CD4-positive, CD25-positive, alpha-beta regulatory T cell (primary cell): ENCODE data around the gene TMPRSS4. TPM values are rescaled to one million over a fixed set of nuclear protein-coding genes. Genes with fewer than 3 reads are reported as not detected.

Source experiments
- ATAC-seq, 2 donors: fragments of 150-1000 bp; cut with Tn5 transposase; one replicate each; pipeline ENCODE4 v1.10.0; 2021; ENCODE audit warnings: low read depth in 2 of 2, moderate number of reproducible peaks in 2 of 2, moderate library complexity in 1 of 2
- DNase-seq, 3 donors: peaks; one replicate each; pipeline versions ENCODE4 v3.0.0 to v3.0.0-alpha.2; 2012 to 2022; ENCODE audit warnings: mixed read lengths in 1 of 3
- H3K27ac ChIP-seq: one replicate; pipeline ENCODE4 v1.7.0; 2013; ENCODE audit warnings: mild to moderate bottlenecking, low read length; ENCODE audit not compliant: insufficient read depth, poor library complexity, severe bottlenecking
- H3K27me3 ChIP-seq: one replicate; pipeline ENCODE4 v1.7.0; 2013; ENCODE audit warnings: low read length; ENCODE audit not compliant: control insufficient read depth, insufficient read depth
- H3K36me3 ChIP-seq: one replicate; pipeline ENCODE4 v1.7.0; 2013; ENCODE audit warnings: mild to moderate bottlenecking, low read length, moderate library complexity; ENCODE audit not compliant: control insufficient read depth, insufficient read depth
- H3K4me1 ChIP-seq: 2 replicates; pipeline ENCODE4 v1.7.0; 2013; ENCODE audit warnings: mild to moderate bottlenecking, low read length; ENCODE audit not compliant: insufficient read depth, control insufficient read depth, poor library complexity, severe bottlenecking
- H3K4me3 ChIP-seq: one replicate; pipeline ENCODE4 v1.7.0; 2013; ENCODE audit warnings: low read depth, mild to moderate bottlenecking, low read length, moderate library complexity
- H3K9me3 ChIP-seq, 2 experiments: 1 replicate in 1 of 2; 2 replicates in 1 of 2; pipeline ENCODE4 v1.7.0; 2013; ENCODE audit warnings: low read length in 2 of 2, mild to moderate bottlenecking in 1 of 2, moderate library complexity in 1 of 2; ENCODE audit not compliant: control insufficient read depth in 2 of 2
- H3K27ac Mint-ChIP-seq, 3 donors: one replicate each; pipeline ENCODE4 v1.8.0; 2020 to 2022; ENCODE audit warnings: mild to moderate bottlenecking in 3 of 3, mixed read lengths in 3 of 3, moderate library complexity in 2 of 3
- H3K27me3 Mint-ChIP-seq: one replicate; pipeline ENCODE4 v1.8.0; 2022; ENCODE audit warnings: mild to moderate bottlenecking, mixed read lengths
- H3K36me3 Mint-ChIP-seq: one replicate; pipeline ENCODE4 v1.8.0; 2020; ENCODE audit warnings: mixed read lengths
- H3K4me1 Mint-ChIP-seq, 4 donors: one replicate each; pipeline ENCODE4 v1.8.0; 2020 to 2022; ENCODE audit warnings: mixed read lengths in 4 of 4, mild to moderate bottlenecking in 1 of 4
- H3K4me3 Mint-ChIP-seq, 4 donors: one replicate each; pipeline ENCODE4 v1.8.0; 2020 to 2022; ENCODE audit warnings: mild to moderate bottlenecking in 4 of 4, mixed read lengths in 4 of 4, moderate library complexity in 3 of 4
- H3K9me3 Mint-ChIP-seq, 7 donors: one replicate each; pipeline ENCODE4 v1.8.0; 2020 to 2022; ENCODE audit warnings: mixed read lengths in 7 of 7, mild to moderate bottlenecking in 3 of 7, moderate library complexity in 2 of 7
- polyA plus RNA-seq, 4 donors: library from polyadenylated mRNA; unstranded; fragments of 300-500 nt; fragmentation: Illumina TruSeq; gene quantifications; one replicate each; pipeline ENCODE4 v1.2.3, GENCODE V29; 2021
- total RNA-seq: library from RNA; stranded (reverse); gene quantifications from one replicate; pipeline ENCODE4 v1.2.3, GENCODE V29; 2022

TMPRSS4 gene
- total and polyA plus RNA-seq, 5 donors from 2014 or later, result not detected

DNA sequence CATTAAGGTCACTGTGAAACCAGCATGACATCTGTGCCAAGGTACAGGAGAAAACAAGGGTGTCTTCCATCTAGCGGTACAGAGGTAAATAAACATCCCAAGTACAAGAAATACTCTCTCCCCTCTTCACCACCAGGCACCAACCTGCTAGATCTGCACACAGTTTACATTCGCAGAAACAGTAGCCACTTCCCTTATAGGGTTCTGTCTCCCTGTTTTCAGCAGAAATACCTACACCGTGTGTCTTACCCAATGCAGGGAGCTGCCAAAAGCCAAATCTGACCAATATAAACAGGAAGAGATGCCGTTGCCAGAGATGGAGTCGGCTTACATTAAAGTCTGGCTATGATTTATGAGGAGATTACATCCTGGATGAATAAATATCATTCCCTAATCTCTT lies 74.6 kb downstream of the TMPRSS4 start:
- peaks cover 72% of the 10 kb centered on the region for H3K27me3 Mint-ChIP-seq
- H3K27me3 ChIP-seq, result peaks cover 36% of the 10 kb centered on the region
- H3K9me3 Mint-ChIP-seq, result no peaks in the 10 kb centered on the region

GRCh38 chr11:118152020-118152551 lies 75.2 kb downstream of the TMPRSS4 start:
- H3K9me3 ChIP-seq, result no peaks in the 10 kb centered on the region
- no peak overlapping the region for H3K27ac ChIP-seq
- peaks cover 12% of the 10 kb centered on the region for H3K4me1 ChIP-seq
- H3K36me3 Mint-ChIP-seq, result no peaks in the 10 kb centered on the region
- no peak overlapping the region for H3K4me3 Mint-ChIP-seq
- H3K4me3 ChIP-seq, result no peak overlapping the region
- DNase-seq (no peak), ATAC-seq (no peak)
- peaks cover 72% of the 10 kb centered on the region for H3K27me3 Mint-ChIP-seq
- H3K27ac Mint-ChIP-seq, result no peak overlapping the region
- peaks cover 0 to 14% (median 6%) of the 10 kb centered on the region in 4 donors for H3K4me1 Mint-ChIP-seq
- no peaks in the 10 kb centered on the region for H3K36me3 ChIP-seq
- H3K27me3 ChIP-seq, result peaks cover 40% of the 10 kb centered on the region
- H3K9me3 Mint-ChIP-seq, result no peaks in the 10 kb centered on the region

More for the DNA sequence above, 74.6 kb downstream of the TMPRSS4 start:
- ATAC-seq (no peak), DNase-seq (no peak)
- Histone ChIP-seq H3K4me1 (peaks cover 12% of the 10 kb centered on the region), H3K9me3 (no peaks in the 10 kb centered on the region), H3K27ac (no peak overlapping the region), H3K36me3 (no peaks in the 10 kb centered on the region), H3K4me3 (no peak overlapping the region)
- Mint-ChIP-seq H3K4me3 (no peak overlapping the region), H3K36me3 (no peaks in the 10 kb centered on the region), H3K4me1 (peaks cover 0 to 11% (median 3%) of the 10 kb centered on the region in 4 donors), H3K27ac (no peak overlapping the region)

DNA sequence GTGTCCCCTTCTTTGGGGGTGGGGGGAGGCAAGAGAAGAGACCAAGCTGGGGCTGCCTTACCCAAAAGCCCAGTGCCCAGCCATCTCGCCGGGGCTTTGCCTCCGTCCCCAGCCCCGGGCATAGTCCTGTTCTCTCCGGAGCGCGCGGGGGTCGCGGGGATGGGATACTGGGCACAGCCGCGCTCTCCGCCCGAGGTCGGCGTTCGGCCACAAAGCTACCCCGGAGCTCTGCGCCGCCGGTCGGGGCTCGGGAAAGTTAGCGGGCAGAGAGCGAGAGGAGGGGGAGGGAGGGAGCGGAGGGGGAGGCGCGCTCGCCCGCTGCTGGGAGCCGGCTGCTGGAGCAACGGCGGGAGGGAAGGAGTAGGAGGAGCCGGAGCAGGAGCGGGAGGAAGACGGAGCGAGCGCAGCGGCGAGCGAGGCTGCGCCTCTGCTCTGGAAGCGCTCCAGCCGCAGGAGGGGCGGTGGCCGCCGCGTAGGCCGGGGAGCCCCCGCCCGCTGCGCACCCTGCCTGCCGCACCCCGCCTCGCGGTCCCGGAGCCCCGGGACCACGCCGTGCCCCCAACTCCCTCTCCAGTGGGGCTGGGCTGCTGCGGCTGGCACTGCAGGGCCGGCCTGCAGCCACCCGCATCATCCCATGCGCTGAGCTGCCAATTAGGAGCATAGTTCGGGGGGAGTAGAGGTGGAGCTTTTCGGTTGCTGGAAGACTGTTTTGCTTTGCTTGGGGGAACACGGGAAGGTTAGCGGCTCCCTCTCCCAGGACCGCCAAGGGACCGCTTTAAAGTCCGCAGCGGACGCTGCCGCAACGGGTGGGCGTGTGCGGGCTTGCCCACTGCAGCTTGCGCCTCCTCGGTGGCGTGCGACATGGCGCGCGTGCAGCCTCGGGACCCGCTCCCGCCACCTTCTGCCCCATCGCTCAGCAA lies 75.9 kb downstream of the TMPRSS4 start, which contains the start of gene SCN4B:
TSS of gene SCN4B (minus strand) at position 272 of the 920 bp plus-strand sequence. CDS start at position 122, 150 bp downstream.
- Mint-ChIP-seq H3K36me3 (no peaks in the 10 kb centered on the region), H3K27ac (no peak within 1 kb of the TSS)

GRCh38 chr11:118153516-118153915 lies 76.6 kb downstream of the TMPRSS4 start:
- Histone ChIP-seq H3K4me3 (no peak overlapping the region), H3K36me3 (no peaks in the 10 kb centered on the region), H3K27ac (no peak overlapping the region), H3K27me3 (peaks cover 40% of the 10 kb centered on the region), H3K4me1 (peaks cover 12% of the 10 kb centered on the region), H3K9me3 (no peaks in the 10 kb centered on the region)
- Mint-ChIP-seq H3K36me3 (no peaks in the 10 kb centered on the region), H3K27ac (no peak overlapping the region), H3K4me1 (peaks cover 0 to 15% (median 6%) of the 10 kb centered on the region in 4 donors), H3K27me3 (peaks cover 67% of the 10 kb centered on the region), H3K4me3 (peak overlapping the region in 2 of 4 donors; percentile 29 to 79), H3K9me3 (no peaks in the 10 kb centered on the region)
- ATAC-seq, result no peak
- no peak for DNase-seq

More for the DNA sequence above, 75.9 kb downstream of the TMPRSS4 start, which contains the start of gene SCN4B:
- no peak within 1 kb of the TSS for H3K27ac ChIP-seq
- ATAC-seq, result peak in 1 of 2 donors; percentile 13
- no peaks in the 10 kb centered on the region for H3K9me3 Mint-ChIP-seq
- H3K36me3 ChIP-seq, result no peaks in the 10 kb centered on the region
- H3K4me1 Mint-ChIP-seq, result peaks cover 0 to 15% (median 6%) of the 10 kb centered on the region in 4 donors
- no peak for DNase-seq
- peaks cover 65% of the 10 kb centered on the region for H3K27me3 Mint-ChIP-seq
- no peak within 1 kb of the TSS for H3K4me3 ChIP-seq
- H3K9me3 ChIP-seq, result no peaks in the 10 kb centered on the region
- H3K4me3 Mint-ChIP-seq, result peak within 1 kb of the TSS in 2 of 4 donors; percentile 29 to 79
- H3K4me1 ChIP-seq, result peaks cover 12% of the 10 kb centered on the region
- H3K27me3 ChIP-seq, result peaks cover 40% of the 10 kb centered on the region

DNA sequence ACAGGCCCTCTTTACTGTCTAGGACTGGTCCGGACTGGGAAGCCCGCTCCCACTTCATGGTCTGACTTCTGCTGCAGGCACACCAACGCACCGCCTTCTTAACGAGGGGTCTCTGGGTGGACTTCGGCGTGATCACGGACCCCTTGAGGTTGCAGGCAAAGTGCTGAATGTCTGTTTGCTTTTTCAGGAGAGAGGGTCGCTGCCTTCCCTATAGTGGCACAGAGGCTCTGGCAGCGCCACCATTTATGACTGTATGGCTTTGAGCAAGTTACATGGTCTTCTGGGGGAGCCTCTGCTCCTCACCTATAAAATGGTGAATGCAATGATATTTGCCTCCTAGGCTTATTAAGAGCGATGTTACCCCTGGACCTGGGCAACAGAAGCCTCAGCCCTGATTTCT lies 77.1 kb downstream of the TMPRSS4 start:
- Histone ChIP-seq H3K27ac (no peak overlapping the region), H3K9me3 (no peaks in the 10 kb centered on the region), H3K4me1 (peaks cover 12% of the 10 kb centered on the region), H3K4me3 (no peak overlapping the region), H3K27me3 (peaks cover 40% of the 10 kb centered on the region), H3K36me3 (no peaks in the 10 kb centered on the region)
- H3K36me3 Mint-ChIP-seq, result no peaks in the 10 kb centered on the region
- no peak overlapping the region for H3K27ac Mint-ChIP-seq
- peak overlapping the region; percentile 23 to 79 (median 46) for H3K4me3 Mint-ChIP-seq
- no peaks in the 10 kb centered on the region for H3K9me3 Mint-ChIP-seq
- no peak for DNase-seq
- peaks cover 68% of the 10 kb centered on the region for H3K27me3 Mint-ChIP-seq
- no peak for ATAC-seq
- peaks cover 0 to 15% (median 6%) of the 10 kb centered on the region in 4 donors for H3K4me1 Mint-ChIP-seq

- H3K27me3 ChIP-seq, result peaks cover 43% of the 10 kb centered on the region
- H3K9me3 Mint-ChIP-seq, result no peaks in the 10 kb centered on the region
- H3K4me3 Mint-ChIP-seq, result no peak overlapping the region
- H3K4me3 ChIP-seq, result no peak overlapping the region
- H3K9me3 ChIP-seq, result no peaks in the 10 kb centered on the region
- no peak overlapping the region for H3K27ac Mint-ChIP-seq
- H3K27ac ChIP-seq, result no peak overlapping the region
- H3K36me3 ChIP-seq, result no peaks in the 10 kb centered on the region
- peaks cover 74% of the 10 kb centered on the region for H3K27me3 Mint-ChIP-seq
- no peak for ATAC-seq
- H3K4me1 Mint-ChIP-seq, result peaks cover 0 to 15% (median 6%) of the 10 kb centered on the region in 4 donors
- DNase-seq, result no peak
- no peaks in the 10 kb centered on the region for H3K36me3 Mint-ChIP-seq
- peaks cover 12% of the 10 kb centered on the region for H3K4me1 ChIP-seq
Observed at GRCh38 chr11:118154641-118155040, 77.8 kb downstream of the TMPRSS4 start.

- Histone ChIP-seq H3K36me3 (no peaks in the 10 kb centered on the region), H3K9me3 (no peaks in the 10 kb centered on the region), H3K4me3 (no peak overlapping the region), H3K4me1 (peaks cover 12% of the 10 kb centered on the region), H3K27me3 (peaks cover 41% of the 10 kb centered on the region), H3K27ac (no peak overlapping the region)
- no peak for DNase-seq
- H3K27me3 Mint-ChIP-seq, result peaks cover 80% of the 10 kb centered on the region
- no peaks in the 10 kb centered on the region for H3K9me3 Mint-ChIP-seq
- H3K36me3 Mint-ChIP-seq, result no peaks in the 10 kb centered on the region
- H3K4me3 Mint-ChIP-seq, result no peak overlapping the region
- H3K27ac Mint-ChIP-seq, result no peak overlapping the region
- ATAC-seq, result no peak
- H3K4me1 Mint-ChIP-seq, result peaks cover 0 to 15% (median 6%) of the 10 kb centered on the region in 4 donors
Observed at GRCh38 chr11:118155776-118156530, 79.1 kb downstream of the TMPRSS4 start.
